Measurements from ENCODE around the gene TLL2.

DNA sequence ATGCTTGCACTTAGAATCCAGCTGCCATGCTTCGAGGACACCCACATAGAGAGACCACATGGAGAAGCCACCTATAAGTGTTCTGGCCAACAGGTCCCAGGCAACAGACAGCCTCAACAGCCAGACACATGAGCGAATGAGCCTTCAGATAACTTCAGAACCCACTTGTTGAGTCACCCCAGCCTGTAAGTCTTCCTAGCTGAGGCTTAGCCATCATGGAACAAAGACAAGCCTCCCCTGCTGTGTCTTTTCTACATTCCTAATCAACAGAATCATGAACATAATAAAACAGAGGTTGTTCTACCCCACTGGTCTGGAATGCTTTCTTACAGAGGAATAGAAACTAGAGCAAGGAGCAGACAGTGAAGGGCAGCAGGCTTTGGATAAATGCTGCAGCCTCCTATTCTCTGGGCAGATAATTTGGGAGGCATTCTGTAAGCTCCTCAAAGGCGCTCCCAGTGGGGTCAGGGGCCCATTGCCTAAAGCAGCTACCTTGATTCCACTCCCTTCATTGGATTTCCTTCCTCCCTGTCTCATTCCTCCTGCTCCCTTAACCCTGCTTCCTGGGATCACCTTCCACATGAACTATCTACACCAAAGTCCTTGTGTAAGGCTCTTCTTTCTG lies 4.6 kb downstream of the TLL2 start:
- TF ChIP-seq, protein P1, sequence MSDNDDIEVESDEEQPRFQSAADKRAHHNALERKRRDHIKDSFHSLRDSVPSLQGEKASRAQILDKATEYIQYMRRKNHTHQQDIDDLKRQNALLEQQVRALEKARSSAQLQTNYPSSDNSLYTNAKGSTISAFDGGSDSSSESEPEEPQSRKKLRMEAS (IDR thresholded peaks at IDR 0.05) = peak; percentile 55
- peak; percentile 77 for TF ChIP-seq EP300 (IDR thresholded peaks at IDR 0.05; ENCODE audit: borderline replicate concordance)
- no peak; the same call in 1 of the 2 replicates for TF ChIP-seq TAF1 (IDR thresholded peaks at IDR 0.05; ENCODE audit: low read depth)
- no peak for TF ChIP-seq CEBPB (IDR thresholded peaks at IDR 0.05)
- TF ChIP-seq, protein P2, sequence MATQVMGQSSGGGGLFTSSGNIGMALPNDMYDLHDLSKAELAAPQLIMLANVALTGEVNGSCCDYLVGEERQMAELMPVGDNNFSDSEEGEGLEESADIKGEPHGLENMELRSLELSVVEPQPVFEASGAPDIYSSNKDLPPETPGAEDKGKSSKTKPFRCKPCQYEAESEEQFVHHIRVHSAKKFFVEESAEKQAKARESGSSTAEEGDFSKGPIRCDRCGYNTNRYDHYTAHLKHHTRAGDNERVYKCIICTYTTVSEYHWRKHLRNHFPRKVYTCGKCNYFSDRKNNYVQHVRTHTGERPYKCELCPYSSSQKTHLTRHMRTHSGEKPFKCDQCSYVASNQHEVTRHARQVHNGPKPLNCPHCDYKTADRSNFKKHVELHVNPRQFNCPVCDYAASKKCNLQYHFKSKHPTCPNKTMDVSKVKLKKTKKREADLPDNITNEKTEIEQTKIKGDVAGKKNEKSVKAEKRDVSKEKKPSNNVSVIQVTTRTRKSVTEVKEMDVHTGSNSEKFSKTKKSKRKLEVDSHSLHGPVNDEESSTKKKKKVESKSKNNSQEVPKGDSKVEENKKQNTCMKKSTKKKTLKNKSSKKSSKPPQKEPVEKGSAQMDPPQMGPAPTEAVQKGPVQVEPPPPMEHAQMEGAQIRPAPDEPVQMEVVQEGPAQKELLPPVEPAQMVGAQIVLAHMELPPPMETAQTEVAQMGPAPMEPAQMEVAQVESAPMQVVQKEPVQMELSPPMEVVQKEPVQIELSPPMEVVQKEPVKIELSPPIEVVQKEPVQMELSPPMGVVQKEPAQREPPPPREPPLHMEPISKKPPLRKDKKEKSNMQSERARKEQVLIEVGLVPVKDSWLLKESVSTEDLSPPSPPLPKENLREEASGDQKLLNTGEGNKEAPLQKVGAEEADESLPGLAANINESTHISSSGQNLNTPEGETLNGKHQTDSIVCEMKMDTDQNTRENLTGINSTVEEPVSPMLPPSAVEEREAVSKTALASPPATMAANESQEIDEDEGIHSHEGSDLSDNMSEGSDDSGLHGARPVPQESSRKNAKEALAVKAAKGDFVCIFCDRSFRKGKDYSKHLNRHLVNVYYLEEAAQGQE (IDR thresholded peaks at IDR 0.05; ENCODE audit: low read depth) = no peak
- TF ChIP-seq FOXM1 (IDR thresholded peaks at IDR 0.05; ENCODE audit: borderline replicate concordance, low read depth) = peak; percentile 69
- TF ChIP-seq RAD21 (IDR thresholded peaks at IDR 0.05; ENCODE audit: low read depth) = 0 out of 2 replicates have a peak, but pooled peaks have one; percentile 0
- peak; percentile 64 for TF ChIP-seq TEAD4 (IDR thresholded peaks at IDR 0.05)
